Esophagus mucosa (tissue), 1 donor: ENCODE data around the gene EPRS1. TPM values are rescaled to one million over a fixed set of nuclear protein-coding genes. Genes with fewer than 3 reads are reported as not detected.
"Not testable (repeated sequence)": the region's sequence is repeated elsewhere in the genome, so short reads cannot be mapped to it uniquely, and the experiment has no call there.

Experiments
- ATAC-seq: fragments of 200-7000 bp; cut with Tn5 transposase; one replicate; pipeline ENCODE4 v1.9.1; 2020
- total RNA-seq: library from RNA; stranded (reverse); gene quantifications from one replicate; pipeline ENCODE4 v1.2.4, GENCODE V29; 2023
- donor health status: DM: yes; HTN: yes; CAD: no.

EPRS1 gene
- total RNA-seq, 1 donor from 2014 or later, result 109 TPM

DNA sequence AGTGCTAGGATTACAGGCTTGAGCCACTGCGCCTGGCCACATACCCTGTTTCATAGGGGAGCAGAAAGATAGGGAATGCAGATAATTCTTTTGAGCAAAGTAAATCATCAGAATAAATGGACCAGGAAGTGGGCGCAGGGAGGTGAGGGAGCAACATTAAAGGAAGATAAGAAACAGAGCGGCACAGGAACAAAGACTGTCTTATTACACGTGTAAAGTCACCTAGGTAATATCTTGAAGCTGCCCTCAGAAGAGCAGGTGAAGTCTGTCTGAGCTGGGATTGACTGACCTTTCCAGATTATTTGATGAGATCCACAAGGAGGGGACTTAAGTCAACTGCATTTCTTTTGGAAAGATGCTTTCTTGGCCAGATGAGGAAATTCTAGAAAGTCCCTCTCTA lies 7.7 kb downstream of the EPRS1 start:
- no peak for ATAC-seq

DNA sequence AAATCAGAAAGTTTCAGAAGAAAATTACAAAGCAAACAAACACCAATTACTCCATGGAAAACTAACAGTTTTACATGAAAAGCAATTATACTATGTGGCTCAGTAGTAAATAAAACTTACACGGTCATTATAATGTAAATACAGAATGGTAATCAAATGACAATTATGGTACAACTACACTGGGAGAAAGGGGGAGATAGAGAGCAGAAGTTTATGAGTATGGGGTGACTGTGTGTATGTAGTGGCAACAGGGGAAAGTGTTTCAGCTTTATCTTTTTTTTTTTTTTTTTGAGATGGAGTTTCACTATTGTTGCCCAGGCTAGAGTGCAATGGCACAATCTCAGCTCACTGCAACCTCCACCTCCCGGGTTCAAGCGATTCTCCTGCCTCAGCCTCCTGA lies 8.5 kb downstream of the EPRS1 start:
- not testable (repeated sequence) for ATAC-seq

DNA sequence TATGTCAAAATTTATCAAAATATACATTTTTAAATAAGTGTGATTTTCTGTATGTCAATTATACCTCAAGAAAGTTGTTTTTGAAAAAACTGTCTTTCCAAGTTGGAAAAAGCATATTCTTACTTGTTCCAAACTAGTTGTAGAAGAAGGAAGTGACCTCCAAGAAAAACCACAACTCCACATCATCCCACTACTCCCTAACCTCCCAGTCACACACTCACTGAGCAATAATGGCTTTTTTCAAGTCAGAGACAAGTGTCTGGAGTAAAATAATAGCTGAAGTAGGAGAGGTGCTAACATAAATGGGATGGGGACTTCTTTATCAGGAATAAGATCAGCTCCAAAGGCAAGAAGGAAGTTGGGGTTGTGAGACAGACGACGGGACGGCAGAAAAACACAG lies 13.4 kb downstream of the EPRS1 start:
- ATAC-seq, result no peak

DNA sequence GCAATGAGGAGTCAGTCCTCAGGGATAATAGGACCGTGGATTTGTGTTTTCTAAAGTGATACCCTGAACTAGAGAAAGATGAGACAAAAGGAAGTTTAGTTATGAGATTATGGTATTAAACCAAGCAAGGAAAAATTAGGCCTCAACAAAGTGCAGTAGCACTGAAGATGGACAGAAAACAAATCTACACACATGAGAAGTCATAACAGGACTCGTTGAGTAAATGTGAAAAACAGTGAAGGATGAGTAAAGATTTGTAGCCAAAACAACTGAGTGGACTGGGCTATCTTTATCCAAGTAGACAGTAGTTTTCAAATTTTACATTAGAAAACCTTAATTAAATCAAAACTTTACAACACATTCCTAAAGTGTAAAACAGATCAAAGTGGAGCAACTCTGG lies 15.0 kb downstream of the EPRS1 start:
- ATAC-seq, result no peak

DNA sequence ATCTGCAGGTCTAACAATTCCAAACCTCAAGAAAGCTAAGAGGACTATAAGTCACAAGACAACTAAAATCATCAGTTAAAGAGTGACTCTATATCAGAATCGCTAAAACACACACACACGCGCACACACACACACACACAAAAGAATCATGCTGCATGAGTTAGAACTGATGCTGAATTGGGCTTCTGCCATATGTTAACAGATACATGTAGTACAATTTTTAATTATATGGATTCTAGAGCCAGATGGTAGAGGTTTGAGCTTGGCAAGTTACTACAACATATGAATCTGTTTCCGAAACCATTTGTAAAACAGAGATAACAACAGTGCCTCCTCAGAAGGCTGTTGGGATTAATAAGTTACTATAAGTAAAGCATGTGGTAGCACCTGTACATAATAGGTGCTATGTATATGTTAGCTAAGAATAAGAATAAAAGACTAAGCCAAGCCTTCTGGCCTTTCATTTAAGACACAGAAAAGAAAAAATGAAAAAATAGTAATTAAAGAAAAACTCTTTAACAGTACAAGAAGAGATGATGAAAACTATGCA lies 17.9 kb downstream of the EPRS1 start:
- ATAC-seq, result no peak

DNA sequence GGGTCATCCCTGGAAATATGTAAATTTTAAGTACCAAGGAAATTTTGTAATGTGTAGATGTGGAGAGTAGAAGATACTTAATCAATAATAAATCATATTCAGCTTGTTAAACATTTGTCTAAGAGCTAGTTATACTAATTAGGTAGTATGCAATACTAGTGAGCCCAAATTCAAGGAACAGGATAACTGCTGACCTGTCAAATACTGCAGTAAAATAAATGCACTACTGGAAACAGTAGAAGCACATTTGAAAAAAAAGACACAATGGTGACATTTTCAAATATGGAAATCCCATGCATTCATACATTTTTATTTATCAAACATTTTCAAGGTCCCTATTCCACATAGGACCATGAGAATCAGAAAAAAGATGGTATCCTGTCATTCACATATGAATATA lies 27.2 kb downstream of the EPRS1 start:
- no peak for ATAC-seq

DNA sequence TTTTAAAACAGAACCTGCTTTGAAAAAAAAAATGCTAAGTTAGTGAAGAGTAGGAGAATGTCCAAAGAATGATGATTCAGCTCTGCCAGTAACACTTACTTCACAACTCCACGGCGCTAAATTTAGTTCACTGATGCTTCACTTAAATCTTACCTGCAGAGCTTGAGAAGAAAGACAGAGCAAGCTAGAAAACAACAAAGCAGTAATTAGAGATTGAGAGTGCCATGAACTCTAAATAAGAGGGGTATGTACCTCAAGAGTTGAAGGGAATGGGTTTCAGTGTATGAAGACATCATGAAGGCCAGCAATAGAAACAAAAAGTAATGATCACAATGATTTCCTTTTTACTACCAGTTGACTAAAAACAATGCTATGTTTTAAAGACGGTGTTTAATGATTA lies 32.8 kb downstream of the EPRS1 start:
- ATAC-seq, result no peak

DNA sequence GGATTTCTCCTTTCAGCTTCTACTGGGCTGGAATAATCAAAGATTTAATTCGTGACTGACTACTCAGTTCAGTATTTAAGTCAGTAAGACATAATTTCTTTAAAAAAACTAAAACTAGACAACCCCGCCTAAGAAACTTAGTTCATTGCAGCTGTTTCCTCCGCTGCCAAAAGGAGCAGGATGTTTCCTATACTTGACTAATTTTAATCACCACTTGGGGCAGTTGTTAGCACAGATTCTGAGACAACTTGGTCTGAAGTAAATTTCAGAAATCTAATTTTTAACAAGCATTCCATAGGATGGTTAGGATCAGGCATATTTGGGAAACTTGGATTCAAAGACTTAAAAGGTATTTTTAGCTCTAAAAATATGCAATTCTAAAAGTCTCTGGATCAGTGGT lies 34.0 kb downstream of the EPRS1 start:
- ATAC-seq, result no peak

DNA sequence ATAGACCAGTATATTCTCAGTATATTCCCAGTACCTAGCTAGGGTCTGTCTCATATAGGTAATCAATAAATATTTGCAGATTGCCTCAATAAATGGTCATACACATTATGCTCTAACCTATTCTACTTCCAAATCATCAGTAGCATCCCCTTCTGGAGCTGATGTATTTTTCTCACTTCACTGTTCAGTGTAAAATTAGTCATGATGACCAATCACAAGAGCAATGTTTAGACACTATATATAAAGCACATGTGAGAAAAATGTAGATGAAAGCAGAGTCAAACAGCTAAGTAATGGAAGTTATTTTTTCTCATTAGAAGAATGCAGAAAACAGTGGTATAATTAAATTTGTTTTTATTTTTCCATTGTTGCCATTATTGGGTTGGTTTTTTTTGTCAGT lies 34.7 kb downstream of the EPRS1 start:
- no peak for ATAC-seq

DNA sequence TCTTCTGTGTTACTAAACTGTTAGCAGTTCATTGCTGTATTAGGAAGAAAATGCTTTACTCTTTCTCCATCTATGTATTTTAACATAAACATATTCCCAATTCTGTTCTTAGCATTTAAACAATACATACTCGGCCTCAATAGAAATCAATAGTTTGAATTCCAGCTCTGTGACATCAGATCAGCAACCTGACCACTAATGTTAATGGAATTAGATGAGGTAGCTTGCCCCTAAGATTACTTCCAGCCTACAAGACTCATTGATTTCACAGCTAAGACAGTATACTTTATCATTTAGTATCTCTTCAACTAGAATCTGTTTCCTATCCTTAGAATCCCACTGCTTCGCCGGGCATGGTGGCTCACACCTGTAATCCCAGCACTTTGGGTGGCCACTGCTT lies 38.9 kb downstream of the EPRS1 start:
- no peak for ATAC-seq

DNA sequence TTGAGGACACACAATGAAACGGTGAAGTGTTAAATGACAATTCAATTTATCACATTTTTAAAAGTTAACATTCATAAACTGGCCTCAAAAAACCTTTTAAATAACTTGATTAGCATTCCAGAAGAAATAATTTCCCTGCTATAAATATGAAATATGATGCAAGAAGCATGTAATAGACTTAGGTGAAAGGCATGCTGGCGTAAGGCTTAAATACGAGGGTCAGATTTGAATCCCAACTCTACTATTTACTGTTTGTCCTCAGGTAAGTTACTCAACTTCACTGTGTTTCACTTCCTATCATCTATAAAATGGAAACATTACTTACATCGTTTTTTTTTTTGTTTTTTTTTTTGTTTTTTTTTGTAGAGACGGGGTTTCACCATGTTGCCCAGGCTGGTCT lies 40.8 kb downstream of the EPRS1 start:
- no peak for ATAC-seq

DNA sequence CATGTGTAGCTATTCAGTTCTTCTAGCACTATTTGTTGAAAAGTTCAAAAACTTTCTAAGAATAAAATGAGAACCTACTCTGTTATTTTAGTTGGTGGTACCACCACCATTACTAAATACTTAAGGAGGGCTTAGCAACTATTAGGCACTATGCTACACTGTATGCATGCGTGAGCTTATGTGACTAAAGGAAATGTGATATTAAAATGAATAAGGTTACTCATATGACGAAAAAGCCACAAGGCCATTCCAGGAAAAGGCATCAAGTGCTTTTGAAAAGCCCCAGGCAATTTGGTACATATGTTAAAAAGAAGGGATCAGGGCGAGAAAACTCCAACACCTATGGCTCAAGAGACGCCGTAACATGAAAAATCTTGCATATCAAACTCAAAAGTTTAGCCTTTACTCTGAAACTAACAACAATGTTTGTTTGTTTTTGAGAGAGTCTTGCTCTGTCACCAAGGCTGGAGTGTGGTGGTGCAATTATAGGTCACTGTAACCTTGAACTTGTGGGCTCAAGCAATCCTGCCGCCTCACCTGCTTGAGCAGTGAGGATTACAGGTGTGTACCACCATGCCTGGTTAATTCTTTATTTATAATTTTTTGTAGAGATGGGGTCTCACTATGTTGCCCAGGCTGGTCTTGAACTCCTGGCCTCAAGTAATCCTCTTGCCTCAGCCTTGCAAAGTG lies 42.5 kb downstream of the EPRS1 start:
- ATAC-seq, result no peak

DNA sequence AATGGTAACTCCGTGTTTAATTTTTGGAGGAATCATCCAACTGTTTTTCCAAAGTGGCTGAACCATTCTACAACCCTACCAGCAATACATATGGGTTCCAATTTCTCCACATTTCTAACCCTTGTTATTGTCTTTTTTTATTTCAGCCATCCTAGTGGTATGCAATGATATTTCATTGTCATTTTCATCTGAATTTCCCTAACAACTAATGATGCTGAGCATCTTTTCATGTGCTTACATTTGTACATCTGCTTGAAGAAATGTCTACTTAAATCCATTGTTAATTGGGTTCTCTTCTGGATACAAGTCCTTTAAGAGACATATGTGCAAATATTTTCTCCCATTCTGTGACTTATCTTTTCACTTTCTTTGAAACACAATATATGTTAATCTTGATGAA lies 43.3 kb downstream of the EPRS1 start:
- no peak for ATAC-seq

DNA sequence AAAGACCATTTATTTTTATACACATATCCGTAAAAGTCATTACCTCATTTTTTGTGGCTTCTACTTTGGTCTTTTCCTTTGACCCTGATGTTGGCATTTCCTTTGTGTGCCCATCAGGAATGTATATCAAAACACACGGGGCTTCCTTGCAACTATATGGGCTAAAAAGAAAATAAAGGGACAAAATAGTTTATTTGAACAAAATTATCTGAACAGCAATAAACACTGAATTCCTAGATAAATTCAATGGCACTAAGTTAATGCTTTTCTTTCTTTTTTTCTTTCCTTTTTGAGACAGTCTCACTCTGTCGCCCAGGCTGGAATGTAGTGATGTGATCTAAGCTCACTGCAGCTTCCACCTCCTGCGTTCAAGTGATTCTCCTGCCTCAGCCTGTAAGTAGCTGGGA lies 45.2 kb downstream of the EPRS1 start:
- no peak for ATAC-seq

DNA sequence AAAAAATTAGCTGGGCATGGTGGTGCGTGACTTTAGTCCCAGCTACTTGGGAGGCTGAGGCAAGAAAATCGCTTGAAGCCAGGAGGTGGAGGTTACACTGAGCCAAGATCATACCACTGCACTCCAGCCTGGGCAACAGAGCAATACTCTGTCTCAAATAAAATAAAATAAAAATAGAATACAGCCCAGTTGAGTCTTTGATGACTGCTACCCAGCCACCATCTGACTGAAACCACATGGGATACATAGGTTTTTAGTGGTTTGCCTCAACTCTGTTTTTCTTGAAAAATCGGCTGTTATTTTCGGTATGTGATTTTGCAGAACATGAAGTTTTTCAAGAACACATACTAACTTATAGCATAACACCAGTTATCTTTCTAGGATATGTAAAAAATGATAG lies 46.5 kb downstream of the EPRS1 start:
- no peak for ATAC-seq

Other genes with a start within 250 kb of the EPRS1 start
- gene SLC30A10, start 117.9 kb downstream of the EPRS1 start, total RNA-seq, result 0.12 TPM
- gene BPNT1, start 43.3 kb upstream of the EPRS1 start, total RNA-seq, result 20.1 TPM
- 52.9 TPM for gene IARS2, start 47.6 kb upstream of the EPRS1 start, total RNA-seq
- 25.1 TPM for gene RAB3GAP2, start 225.9 kb upstream of the EPRS1 start, total RNA-seq